Suppressor macrophage (primary cell): ENCODE measurements around the gene SEL1L3.

Experiments used
- DNase-seq, 4 experiments: peaks; one replicate each; pipeline ENCODE4 v3.0.0-alpha.2; 2020 to 2022

The SEL1L3 gene

DNA sequence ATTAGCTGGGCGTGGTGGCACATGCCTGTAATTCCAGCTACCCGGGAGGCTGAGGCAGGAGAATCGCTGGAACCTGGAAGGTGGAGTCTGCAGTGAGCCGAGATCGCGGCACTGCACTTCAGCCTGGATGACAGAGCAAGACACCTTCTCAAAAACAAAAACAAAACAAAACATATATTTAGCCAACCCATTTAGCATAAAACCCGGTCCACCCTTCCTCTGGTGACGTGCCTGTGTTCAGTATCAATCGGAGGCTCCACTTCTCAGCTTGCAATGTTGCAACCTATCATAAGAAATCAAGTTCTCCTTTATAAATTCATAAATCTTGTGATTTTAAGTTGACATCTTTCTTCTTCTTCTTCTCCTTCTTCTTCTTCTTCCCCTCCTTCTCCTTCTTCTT lies 133.2 kb downstream of the SEL1L3 start:
- DNase-seq: no peak

GRCh38 chr4:25728886-25729285 lies 133.9 kb downstream of the SEL1L3 start:
- DNase-seq: no peak

DNA sequence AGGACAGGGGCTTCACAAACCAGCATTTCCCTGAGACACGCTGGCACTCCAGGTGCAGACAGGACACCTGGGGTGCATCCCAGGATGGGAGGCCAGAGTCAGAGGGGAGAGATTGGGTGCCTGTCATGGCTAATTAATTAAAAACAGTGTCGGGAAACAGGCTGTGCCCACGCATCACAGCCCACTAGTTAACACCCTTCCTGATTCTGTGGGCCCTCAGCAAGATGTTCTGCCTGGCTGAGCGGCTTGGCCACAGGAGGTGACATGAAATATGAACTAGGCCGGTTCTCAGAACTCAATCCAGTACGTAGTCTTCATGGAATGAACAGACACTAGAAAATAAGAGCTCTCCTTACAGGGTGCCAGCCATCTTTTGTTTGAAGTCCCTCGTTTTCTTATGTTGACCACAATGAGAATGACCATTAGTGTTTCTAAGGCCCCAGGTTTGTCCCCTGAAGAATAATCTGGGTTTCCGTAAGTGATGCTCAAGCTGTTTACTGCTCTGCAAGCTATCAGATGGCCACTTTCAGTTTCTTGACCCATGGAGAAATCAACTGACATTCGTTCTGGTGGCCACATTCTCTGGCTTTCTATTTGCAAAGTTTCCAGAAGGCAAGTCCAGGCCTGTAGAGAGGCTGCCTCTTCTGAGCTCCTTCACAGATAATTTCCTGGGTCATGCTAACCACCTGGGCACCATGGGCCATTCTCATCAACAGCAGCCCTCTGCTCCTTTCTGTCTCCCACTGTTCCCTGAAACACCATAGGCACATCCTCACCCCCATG lies 134.9 kb downstream of the SEL1L3 start:
- no peak for DNase-seq

DNA sequence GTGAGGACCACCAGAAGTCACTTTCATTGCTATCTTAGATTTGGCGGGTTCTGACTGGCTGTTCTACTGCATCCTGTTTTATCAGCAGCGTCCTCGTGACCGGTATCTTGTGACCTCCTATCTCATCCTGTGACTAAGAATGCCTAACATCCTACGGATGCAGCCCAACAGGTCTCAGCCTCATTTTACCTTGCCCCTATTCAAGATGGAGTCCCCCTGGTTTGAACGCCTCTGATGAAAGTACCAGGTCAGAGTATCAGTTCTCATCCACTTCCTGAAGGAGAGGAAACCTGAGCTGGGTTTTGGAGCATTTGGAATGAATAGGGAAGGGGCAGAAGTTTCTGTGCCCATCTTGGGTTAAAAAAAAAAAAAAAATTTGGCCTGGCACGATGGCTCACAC lies 136.9 kb downstream of the SEL1L3 start:
- no peak for DNase-seq

DNA sequence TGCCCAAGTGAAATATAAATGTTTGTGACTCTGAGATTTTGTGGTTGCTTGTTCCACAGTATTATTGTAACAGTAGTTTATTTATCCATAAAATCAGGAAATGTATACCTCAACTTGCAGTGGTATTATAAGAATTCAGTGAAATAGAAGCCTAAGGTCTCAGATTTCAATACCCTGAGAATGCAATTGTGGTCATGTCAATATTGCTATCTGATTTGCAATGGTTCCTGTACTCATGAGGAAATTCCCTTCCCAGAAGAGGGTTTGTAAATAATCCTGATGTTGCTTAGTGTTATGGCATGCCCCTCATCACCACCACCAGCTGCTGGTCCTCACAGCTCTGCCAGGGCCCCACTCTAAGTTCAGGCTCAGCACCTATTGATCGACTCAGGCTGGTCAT lies 139.4 kb downstream of the SEL1L3 start:
- DNase-seq: no peak

- no peak for DNase-seq
Observed at GRCh38 chr4:25722964-25723363, 139.8 kb downstream of the SEL1L3 start.

GRCh38 chr4:25713812-25714211 lies 149.0 kb downstream of the SEL1L3 start:
- no peak for DNase-seq

DNA sequence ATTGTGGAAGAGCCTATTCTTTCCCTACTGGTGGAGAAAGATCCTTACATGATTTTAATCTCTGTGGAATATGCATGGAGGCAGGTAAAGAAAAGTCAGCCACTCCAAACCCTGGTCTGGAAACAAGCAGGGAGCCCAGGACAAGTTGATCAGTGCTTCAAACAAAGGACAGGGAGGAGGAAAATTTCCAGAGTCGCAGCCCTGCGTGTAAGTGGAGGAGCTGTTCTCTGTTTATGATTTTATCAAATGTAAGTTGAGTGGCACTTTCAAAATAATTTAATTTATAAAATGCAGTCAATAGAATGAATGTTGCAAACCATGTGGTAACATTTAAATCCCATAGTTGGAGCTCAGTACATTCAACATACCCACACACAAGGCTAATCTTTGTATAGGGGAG lies 150.2 kb downstream of the SEL1L3 start:
- no peak for DNase-seq

GRCh38 chr4:25710637-25711036 lies 152.2 kb downstream of the SEL1L3 start:
- no peak for DNase-seq

GRCh38 chr4:25704516-25704915 lies 158.3 kb downstream of the SEL1L3 start:
- DNase-seq: no peak

- DNase-seq: no peak
Observed at GRCh38 chr4:25703731-25704388, 158.9 kb downstream of the SEL1L3 start.

GRCh38 chr4:25702848-25703247 lies 159.9 kb downstream of the SEL1L3 start:
- no peak for DNase-seq

- no peak for DNase-seq
Observed at GRCh38 chr4:25700661-25701060, 162.1 kb downstream of the SEL1L3 start.

- no peak for DNase-seq
Observed at GRCh38 chr4:25697516-25697915, 165.3 kb downstream of the SEL1L3 start.
